GM21423 (cell line): ENCODE results near the gene PIM3.

Source experiments
- ATAC-seq: cut with Tn5 transposase; IDR thresholded peaks from one replicate; pipeline ENCODE4 v1.9.1; 2021; ENCODE audit warnings: mild to moderate bottlenecking, moderate library complexity; ENCODE audit not compliant: unreplicated experiment

Gene PIM3

GRCh38 chr22:49966041-49966773 is 5.6 kb downstream of the PIM3 start:
- no peak for ATAC-seq

DNA sequence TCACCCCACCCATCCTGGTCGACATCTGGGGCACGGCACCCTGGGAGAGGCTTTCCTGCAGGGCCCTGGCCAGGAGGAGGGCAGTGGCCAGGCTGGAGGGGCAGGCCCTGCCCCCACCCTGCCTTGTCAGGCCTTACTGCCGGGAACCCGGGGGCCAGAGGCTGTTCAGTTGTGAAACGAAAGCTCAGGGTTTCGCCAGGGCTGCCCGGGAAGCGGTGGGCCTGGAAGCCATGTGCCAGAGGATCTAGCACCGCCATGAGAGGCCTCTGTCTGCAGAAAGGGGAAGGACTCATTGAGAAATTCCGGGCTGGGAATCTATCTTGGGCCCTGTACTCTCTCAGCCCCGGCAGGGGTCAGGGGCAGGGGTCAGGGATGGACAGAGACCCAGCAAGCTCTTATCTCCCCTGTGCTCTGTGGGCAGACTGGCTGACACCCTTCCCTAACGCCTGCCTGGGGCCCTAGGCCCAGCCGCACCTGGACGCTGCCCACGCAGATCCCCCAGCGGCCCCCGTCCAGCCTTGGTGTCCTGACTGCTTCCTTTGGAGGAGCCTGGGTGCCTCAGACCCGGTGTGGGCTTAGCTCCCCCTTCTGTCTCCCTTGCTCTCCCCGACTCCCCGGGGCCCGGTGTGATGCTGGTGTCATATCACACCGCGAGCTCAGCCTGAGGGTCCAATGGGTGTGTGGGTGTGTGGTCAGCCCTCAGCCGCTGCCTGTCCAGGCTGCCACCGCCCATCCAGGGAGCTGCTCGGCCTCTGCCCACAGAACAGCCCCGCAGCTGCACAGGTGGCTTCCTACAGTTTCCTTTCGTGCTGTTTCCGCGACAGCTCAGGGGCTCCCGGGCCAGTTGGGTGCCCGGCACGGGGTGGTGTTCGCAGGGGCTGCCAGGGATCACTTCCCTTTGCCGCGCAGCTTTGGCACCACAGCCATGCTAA is 6.5 kb downstream of the PIM3 start:
- ATAC-seq, result no peak

- ATAC-seq, result no peak
Observed at GRCh38 chr22:49967706-49968208, 7.2 kb downstream of the PIM3 start.

- ATAC-seq, result no peak
Observed at GRCh38 chr22:49968313-49968830, 7.8 kb downstream of the PIM3 start.

- ATAC-seq, result no peak
Observed at GRCh38 chr22:49968831-49969661, 8.5 kb downstream of the PIM3 start.

DNA sequence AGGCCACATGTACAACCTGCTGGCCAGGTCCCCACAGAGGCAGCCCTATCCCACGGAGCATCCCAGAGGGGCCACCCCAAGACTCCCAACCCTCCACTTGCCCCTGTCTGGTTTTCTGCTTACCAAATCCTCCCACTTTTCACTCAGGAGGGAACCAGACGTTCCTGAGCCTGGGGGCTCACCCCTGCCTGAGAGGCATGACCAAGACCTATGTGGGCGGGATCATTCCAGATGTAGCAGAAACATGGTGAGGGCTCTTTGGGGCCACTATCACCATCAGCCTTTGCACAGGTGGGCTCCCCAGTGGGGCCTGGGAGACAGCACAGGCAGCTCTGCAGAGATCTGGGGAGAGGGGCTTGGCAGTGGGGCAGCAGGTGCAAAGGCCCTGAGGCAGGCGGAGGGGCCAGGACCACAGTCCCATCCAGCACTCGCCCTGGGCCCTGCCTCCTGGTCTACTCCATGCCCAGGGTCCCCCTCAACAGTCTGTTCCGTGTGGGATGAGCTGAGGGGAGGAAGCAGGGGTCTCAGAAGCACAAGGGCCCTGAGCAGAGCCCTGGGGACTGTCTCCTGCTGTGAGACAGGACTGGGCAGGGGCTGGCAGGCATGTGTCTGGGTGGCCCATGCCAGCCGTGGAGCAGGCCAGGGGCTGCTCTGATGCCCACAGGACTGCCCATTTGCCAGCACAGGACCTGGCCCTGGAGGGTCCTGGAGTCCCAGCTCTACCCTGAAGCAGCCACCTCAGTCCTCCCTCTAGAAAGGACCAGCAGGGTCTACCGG is 9.4 kb downstream of the PIM3 start:
- ATAC-seq, result peak; percentile 1

GRCh38 chr22:49970528-49971231 is 10.1 kb downstream of the PIM3 start:
- ATAC-seq, result peak; percentile 57

DNA sequence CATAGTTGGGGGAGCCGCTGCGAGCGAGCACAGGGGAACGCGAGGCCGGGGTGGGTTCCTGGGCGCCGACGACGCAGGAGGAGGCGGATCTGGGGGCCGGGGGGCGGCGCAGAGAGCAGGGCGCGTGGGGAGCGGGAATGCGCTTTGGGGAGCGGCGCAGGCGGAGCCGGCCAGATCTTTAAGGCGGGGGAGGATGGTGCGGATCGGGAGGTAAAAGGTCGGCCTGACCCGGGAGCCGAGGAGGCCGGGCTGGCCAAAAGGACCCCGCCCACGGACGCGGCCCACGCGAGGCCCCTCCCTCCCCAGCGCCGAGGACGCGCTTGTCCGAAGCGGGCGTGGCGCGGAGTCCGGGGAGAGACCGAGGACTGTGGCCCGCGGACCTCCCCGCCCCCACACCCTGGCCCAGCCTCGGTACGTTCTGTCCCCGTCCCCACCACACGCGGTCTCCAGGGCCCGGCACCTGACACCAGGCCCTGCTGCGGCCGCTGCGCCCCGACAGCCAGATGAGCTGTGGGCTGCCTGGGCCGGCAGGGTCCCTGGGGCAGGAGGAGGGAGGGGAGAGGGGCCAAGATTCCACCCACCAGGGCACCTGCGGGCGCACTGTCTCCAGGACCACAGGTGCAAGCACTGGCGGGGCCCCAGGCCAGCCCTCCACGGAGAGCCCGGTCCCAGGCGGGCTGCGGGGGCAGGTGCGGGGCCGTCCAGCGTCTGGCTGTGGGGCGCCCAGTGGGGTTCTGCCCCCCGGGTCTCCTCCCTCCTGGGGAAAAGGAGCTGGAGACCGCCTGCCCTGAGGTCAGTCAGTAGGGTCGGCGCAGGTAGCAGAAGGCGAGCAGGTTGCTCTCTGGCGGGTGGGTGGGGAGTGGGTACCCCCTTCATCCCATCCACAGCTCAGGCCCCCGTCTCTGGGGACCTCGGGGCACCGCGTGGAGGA is 10.9 kb downstream of the PIM3 start:
- peak; percentile 17 for ATAC-seq

GRCh38 chr22:49972163-49973017 is 11.8 kb downstream of the PIM3 start:
- ATAC-seq, result no peak

GRCh38 chr22:49973018-49973961 is 12.7 kb downstream of the PIM3 start:
- ATAC-seq, result no peak

DNA sequence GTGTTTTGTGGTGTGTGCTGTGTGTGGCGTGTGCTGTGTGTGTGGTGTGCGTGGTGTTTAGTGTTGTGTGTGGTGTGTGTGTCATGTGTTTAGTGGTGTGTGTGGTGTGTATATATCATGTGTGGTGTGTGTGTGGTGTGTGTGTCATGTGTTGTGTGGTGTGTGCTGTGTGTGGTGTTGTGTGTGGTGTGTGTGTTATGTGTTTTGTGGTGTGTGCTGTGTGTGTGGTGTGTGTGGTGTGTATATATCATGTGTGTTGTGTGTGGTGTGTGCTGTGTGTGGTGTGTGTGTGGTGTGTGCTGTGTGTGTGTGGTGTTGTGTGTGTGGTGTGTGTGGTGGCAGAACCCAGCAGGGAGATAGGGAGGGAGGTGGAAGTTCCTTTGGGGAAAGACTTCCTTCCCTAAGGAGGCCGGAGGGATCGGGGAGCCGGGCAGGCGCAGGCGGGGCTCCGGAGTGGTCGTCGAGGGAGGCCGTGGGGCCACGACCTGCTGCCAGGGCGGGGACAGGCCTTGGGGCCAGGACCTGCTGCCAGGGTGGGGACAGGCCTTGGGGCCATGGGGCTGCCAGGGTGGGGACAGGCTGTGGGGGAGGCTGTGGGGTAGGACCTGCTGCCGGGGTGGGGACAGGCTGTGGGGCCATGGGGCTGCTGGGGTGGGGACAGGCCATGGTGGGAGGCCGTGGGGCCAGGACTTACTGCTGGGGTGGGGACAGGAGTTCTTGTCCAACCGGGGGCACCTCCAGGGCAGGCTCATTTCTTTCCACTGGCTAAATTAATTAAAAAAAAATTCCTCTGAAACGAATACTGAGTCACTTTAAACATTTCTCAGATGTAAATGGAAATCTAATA is 15.2 kb downstream of the PIM3 start:
- ATAC-seq, result no peak

DNA sequence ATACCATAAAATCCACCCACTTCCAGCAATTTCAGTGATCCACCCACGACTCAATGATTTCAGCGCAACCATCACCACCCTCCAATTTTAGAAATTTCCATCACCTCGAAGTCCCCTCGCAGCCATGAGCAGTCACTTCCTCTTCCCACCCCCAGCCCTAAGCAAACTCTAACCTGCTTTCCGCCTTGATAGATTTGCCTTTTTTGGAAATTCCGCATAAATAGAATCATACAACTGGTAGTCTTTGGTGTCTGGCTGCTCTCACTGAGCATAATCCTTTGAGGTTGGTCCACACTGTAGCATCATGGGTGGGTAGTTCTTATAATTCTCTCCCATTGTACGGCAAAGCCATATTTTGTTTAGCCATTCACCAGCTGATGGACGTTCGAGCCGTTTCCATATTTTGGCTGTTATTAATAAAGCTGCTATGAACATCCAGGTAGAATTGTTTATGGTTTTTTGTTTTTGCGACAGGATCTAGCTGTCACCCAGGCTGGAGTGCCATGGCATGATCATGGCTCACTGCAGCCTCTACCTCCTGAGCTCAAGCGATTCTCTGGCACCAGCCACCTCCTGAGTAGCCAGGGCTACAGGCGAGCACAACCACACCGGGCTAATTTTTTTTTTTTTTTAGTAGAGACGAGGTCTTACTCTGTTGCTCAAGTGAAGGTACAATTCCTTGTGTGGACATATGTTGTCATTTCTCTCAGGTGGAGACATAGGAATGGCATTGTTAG is 16.0 kb downstream of the PIM3 start:
- ATAC-seq, result peak; percentile 35

- no peak for ATAC-seq
Observed at GRCh38 chr22:49977578-49977977, 17.0 kb downstream of the PIM3 start.

DNA sequence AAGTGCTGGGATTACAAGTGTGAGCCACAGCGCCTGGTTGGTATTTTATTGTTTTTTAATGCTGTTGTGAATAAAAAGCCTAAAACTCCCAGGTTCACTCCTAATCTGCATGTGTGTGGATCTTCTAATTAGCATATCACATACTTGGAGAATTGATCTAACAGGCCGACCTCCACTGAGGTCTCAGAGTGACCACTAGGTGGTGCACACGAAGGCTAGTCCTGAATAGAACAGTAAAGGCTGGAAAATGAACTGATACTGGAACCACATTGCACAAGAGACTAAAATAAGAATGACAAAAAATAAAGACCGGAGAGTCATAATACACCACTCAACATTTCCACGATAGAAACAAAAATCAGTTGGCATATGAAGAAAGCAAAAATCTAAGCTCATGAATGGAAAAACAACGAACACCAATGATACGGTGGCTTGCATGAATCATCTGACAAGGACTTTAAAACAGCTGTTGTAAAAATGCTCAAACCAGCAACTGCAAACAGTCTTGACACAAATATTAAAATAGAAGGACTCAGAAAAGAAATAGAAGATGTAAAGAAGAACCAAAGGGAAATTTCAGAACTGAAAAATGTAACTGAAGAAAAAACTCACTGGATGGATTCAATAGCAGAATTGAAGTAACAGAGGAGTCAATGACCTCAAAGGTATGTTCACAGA is 19.2 kb downstream of the PIM3 start:
- no peak for ATAC-seq
